Heart left ventricle (tissue), 13 donors: ENCODE results near the gene ABCA5.

Experiments used
- POLR2A ChIP-seq, 2 donors: fragments of 450-650 bp; IDR thresholded peaks; one replicate each; pipeline ENCODE4 v1.6.1; 2017; ENCODE audit warnings: antibody characterized with exemption in 2 of 2, mild to moderate bottlenecking in 2 of 2, moderate library complexity in 2 of 2
- TF ChIP-seq, protein P1 (sequence below), 12 donors: fragments of 200-600 bp; sonication (generic) in 4 of 12; IDR thresholded peaks; one replicate each; pipeline versions ENCODE4 v1.5.0 to v1.8.0; 2018 to 2022; ENCODE audit warnings: antibody characterized with exemption in 12 of 12, mild to moderate bottlenecking in 5 of 12
- donor health status: ischemic (EF 13 %, LVEDD 7.1; RV severe dilation, severe dysfunction).
- donor health status: DM: no; HTN: yes; CAD: no.
- donor health status: DM: no; HTN: no; CAD: no.
- donor health status: ischemic (EF 25% LVEDD 6.9; RV normal size, moderate dysfunction).
- donor health status: ischemic (EF 25% LVEDD 5.7; RV mildly dilated, moderate dysfunction).
- donor health status: ischemic (EF 35%, LVEDD 5.7; RV mildly dilated, moderate dysfunction).
- donor health status: nonischemic (EF 11% LVEDD 7.7; RV severe dilation, severe dysfunction).
- donor health status: DM: yes; HTN: yes; CAD: no.
- donor health status: PGD.
- donor health status: ischemic (EF 29% LVEDD 5.4; RV normal size, mild dysfunction).
- donor health status: nonischemic (EF 23%, LVEDD 6.1; RV moderate dilation, normal function).

DNA sequence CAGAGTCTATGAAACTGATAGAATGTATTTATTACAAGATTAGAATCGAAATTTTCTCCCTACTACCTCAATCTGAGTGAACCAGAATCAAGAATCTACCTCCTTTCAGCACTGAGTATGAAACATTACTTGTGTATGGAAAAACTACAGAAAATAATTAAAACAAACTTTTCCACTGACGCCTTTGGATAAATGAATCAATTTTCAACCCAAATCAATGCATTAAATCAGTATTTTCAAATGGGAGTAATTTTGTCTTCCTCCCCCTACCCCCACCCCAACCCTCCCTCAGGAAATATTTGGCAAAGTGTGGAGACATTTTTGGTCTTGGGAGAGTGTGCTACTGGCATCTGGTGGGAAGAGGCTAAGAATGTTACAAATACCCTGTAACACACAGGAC lies 90.5 kb downstream of the ABCA5 start:
- no peak for TF ChIP-seq POLR2A (IDR thresholded peaks at IDR 0.05)
- TF ChIP-seq, protein P1, sequence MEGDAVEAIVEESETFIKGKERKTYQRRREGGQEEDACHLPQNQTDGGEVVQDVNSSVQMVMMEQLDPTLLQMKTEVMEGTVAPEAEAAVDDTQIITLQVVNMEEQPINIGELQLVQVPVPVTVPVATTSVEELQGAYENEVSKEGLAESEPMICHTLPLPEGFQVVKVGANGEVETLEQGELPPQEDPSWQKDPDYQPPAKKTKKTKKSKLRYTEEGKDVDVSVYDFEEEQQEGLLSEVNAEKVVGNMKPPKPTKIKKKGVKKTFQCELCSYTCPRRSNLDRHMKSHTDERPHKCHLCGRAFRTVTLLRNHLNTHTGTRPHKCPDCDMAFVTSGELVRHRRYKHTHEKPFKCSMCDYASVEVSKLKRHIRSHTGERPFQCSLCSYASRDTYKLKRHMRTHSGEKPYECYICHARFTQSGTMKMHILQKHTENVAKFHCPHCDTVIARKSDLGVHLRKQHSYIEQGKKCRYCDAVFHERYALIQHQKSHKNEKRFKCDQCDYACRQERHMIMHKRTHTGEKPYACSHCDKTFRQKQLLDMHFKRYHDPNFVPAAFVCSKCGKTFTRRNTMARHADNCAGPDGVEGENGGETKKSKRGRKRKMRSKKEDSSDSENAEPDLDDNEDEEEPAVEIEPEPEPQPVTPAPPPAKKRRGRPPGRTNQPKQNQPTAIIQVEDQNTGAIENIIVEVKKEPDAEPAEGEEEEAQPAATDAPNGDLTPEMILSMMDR (IDR thresholded peaks at IDR 0.05): no peak
